Measurements from ENCODE around the gene EIF2D.

DNA sequence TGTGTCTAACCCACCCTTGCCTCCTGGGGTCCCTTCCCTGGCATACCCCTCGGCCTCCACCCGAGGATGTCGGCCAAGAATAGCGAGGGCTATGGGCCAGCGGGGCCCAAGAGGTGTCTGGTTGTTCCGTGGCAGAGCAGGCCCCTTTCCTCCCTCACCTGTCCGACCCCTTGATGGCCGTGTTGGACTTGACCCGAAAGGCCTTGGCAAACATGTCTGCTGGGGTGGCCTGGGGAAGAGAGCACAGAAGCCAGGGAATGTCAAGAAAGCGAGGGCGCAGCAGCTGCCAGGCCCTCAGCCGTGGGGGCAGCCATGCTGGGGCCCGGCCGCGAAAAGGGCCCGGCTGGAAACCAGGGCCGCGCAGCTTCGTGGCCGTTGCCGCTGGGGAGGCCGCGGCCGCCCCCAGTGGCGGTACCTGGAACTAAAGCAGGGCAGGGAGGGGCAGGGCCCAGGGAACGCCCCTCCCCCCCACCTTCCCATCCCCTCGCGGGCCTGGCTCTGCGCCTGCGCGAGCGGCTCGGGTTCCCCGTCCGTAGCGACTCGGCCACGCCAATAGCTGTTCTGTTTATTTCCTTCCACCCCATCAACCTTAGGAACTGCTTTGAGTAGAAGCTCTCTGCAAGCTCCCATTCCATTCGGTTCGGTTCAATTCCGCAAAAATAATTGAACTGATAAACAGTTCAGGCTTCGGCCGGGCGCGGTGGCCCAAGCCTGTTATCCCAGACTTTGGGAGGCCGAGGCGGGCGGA is at the start of gene EIF2D:
- TF ChIP-seq, protein P1, sequence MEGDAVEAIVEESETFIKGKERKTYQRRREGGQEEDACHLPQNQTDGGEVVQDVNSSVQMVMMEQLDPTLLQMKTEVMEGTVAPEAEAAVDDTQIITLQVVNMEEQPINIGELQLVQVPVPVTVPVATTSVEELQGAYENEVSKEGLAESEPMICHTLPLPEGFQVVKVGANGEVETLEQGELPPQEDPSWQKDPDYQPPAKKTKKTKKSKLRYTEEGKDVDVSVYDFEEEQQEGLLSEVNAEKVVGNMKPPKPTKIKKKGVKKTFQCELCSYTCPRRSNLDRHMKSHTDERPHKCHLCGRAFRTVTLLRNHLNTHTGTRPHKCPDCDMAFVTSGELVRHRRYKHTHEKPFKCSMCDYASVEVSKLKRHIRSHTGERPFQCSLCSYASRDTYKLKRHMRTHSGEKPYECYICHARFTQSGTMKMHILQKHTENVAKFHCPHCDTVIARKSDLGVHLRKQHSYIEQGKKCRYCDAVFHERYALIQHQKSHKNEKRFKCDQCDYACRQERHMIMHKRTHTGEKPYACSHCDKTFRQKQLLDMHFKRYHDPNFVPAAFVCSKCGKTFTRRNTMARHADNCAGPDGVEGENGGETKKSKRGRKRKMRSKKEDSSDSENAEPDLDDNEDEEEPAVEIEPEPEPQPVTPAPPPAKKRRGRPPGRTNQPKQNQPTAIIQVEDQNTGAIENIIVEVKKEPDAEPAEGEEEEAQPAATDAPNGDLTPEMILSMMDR (conservative IDR thresholded peaks at IDR 0.05; ENCODE audit: low read depth, low read length) = peak; percentile 99
- TF ChIP-seq POLR2A (IDR thresholded peaks at IDR 0.05; ENCODE audit: low read depth, low read length) (peak; percentile 97), MAFK (IDR thresholded peaks at IDR 0.05; ENCODE audit: low read depth, low read length) (peak; percentile 12; the same call in 1 of the 2 replicates), CEBPB (IDR thresholded peaks at IDR 0.05; ENCODE audit: low read depth, low read length) (no peak), FOS (IDR thresholded peaks at IDR 0.05; ENCODE audit: low read depth, low read length) (no peak)
- TF ChIP-seq, protein P2, sequence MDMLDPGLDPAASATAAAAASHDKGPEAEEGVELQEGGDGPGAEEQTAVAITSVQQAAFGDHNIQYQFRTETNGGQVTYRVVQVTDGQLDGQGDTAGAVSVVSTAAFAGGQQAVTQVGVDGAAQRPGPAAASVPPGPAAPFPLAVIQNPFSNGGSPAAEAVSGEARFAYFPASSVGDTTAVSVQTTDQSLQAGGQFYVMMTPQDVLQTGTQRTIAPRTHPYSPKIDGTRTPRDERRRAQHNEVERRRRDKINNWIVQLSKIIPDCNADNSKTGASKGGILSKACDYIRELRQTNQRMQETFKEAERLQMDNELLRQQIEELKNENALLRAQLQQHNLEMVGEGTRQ (IDR thresholded peaks at IDR 0.05; ENCODE audit: low read depth, low read length) = no peak
